Right atrium auricular region (tissue), 2 donors: ENCODE data around the gene HSPG2. TPM values are rescaled to one million over a fixed set of nuclear protein-coding genes. Genes with fewer than 3 reads are reported as not detected.

ENCODE experiments used
- DNase-seq: peaks from one replicate; pipeline ENCODE4 v3.0.0-alpha.2; 2019; ENCODE audit warnings: low spot score
- H3K27ac ChIP-seq, 2 donors: fragments of 200-600 bp; sonication (generic); 1 replicate in 1 of 2; 2 replicates in 1 of 2; pipeline ENCODE4 v1.5.1; 2016 to 2019
- H3K27me3 ChIP-seq, 2 donors: fragments of 200-600 bp; sonication (generic); one replicate each; pipeline versions ENCODE4 v1.5.1 to v1.6.0; 2017 to 2019
- H3K36me3 ChIP-seq: fragments of 200-600 bp; sonication (generic); one replicate; pipeline ENCODE4 v1.5.1; 2016
- H3K4me1 ChIP-seq, 2 donors: fragments of 200-600 bp; sonication (generic); one replicate each; pipeline versions ENCODE4 v1.5.1 to v1.6.0; 2017 to 2019
- H3K4me3 ChIP-seq, 2 donors: fragments of 200-600 bp; sonication (generic); 1 replicate in 1 of 2; 2 replicates in 1 of 2; pipeline ENCODE4 v1.5.1; 2017 to 2019; ENCODE audit warnings: mild to moderate bottlenecking in 1 of 2, moderate library complexity in 1 of 2
- H3K9me3 ChIP-seq, 2 donors: fragments of 200-600 bp; sonication (generic); one replicate each; pipeline ENCODE4 v1.5.1; 2019
- total RNA-seq, 2 donors: library from RNA; depleted of rRNA; stranded (reverse); fragments of >200 nt; gene quantifications; one replicate each; pipeline ENCODE4 v1.1.0, GENCODE V29; 2016
- TF ChIP-seq, protein P1 (sequence below), 2 donors: fragments of 200-600 bp; sonication (generic); IDR thresholded peaks; one replicate each; pipeline ENCODE4 v1.5.1; 2019; ENCODE audit warnings: antibody characterized with exemption in 2 of 2

Gene HSPG2
- total RNA-seq, 2 donors from 2014 or later, result 424 to 557 TPM

DNA sequence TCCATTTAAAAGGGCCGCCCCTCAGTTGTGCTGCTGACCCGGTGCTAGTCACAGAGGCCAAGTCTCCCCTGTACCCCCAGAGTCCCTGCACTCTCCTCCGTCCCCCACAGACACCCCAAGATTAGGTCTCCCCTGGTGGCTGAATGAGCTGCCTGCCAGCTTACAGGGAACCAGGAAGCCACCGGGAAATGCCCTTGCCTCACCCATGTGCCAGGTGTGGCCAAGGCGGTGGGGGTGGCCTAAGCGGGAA, 32.7 kb downstream of the HSPG2 start:
- Histone ChIP-seq H3K36me3 (no peaks in the 10 kb centered on the region), H3K27me3 (no peaks in the 10 kb centered on the region), H3K4me3 (no peak overlapping the region), H3K9me3 (no peaks in the 10 kb centered on the region), H3K4me1 (peaks cover 0 to 100% of the 10 kb centered on the region in 2 donors), H3K27ac (peak overlapping the region; percentile 91 to 94)
- TF ChIP-seq, protein P1, sequence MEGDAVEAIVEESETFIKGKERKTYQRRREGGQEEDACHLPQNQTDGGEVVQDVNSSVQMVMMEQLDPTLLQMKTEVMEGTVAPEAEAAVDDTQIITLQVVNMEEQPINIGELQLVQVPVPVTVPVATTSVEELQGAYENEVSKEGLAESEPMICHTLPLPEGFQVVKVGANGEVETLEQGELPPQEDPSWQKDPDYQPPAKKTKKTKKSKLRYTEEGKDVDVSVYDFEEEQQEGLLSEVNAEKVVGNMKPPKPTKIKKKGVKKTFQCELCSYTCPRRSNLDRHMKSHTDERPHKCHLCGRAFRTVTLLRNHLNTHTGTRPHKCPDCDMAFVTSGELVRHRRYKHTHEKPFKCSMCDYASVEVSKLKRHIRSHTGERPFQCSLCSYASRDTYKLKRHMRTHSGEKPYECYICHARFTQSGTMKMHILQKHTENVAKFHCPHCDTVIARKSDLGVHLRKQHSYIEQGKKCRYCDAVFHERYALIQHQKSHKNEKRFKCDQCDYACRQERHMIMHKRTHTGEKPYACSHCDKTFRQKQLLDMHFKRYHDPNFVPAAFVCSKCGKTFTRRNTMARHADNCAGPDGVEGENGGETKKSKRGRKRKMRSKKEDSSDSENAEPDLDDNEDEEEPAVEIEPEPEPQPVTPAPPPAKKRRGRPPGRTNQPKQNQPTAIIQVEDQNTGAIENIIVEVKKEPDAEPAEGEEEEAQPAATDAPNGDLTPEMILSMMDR (IDR thresholded peaks at IDR 0.05), result no peak
- DNase-seq, result no peak

- Histone ChIP-seq H3K36me3 (no peaks in the 10 kb centered on the region), H3K27me3 (no peaks in the 10 kb centered on the region), H3K4me1 (peaks cover 0 to 100% of the 10 kb centered on the region in 2 donors), H3K27ac (peak overlapping the region; percentile 91 to 94), H3K4me3 (no peak overlapping the region), H3K9me3 (no peaks in the 10 kb centered on the region)
- no peak for DNase-seq
- TF ChIP-seq, protein P1 (IDR thresholded peaks at IDR 0.05), result no peak
Measured at GRCh38 chr1:21903638-21904453, 33.3 kb downstream of the HSPG2 start.

DNA sequence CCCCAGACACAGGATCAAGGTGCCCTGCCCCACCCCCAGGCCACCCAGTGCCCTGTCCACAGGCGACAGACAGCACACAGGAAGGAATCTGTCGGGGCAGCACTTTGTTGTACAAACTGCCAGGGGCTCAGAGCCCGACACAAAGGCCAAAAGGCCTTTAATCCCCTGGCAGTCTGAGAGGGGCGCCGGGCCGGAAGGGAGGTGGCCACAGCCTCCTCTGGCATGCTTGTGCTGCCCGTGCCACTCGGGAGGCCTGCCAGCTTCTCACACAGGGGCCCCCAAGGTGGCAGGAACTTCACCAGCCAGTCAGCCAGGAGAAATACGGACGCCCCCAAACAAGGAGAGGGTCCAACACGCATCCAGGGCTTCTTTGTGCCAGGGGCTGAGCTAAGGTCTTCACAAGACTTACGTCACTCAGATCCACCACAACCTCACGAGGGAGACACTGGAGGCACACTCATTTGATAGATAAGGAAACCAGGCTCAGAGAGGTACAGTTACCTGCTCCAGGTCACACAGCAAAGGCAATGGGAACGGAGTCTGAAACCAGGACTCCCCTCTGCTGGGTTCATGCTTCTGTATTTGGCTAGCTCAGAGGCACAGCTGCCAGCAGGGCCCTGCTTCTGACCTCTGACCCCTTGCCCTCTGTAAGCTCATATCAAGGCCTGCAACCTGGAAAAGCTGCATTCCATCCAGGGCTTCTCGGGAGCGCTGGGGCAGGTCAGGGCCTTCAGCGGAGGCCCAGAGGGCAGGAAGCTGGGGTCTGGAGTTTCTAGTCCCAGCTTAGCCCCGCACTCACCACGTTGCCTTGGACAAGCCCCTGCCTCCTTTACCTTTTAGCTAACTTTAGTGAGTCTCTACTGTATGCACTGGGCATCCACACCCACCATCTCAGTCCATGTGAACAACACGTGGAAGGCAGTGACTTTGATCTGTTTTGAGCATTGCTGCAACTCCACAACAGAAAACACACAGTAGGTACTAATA, 34.8 kb downstream of the HSPG2 start:
- Histone ChIP-seq H3K9me3 (no peaks in the 10 kb centered on the region), H3K4me3 (no peak overlapping the region), H3K4me1 (peaks cover 0 to 100% of the 10 kb centered on the region in 2 donors), H3K27ac (peak overlapping the region; percentile 91 to 94), H3K27me3 (no peaks in the 10 kb centered on the region), H3K36me3 (peaks cover 6% of the 10 kb centered on the region)
- DNase-seq, result no peak
- TF ChIP-seq, protein P1 (IDR thresholded peaks at IDR 0.05), result no peak

DNA sequence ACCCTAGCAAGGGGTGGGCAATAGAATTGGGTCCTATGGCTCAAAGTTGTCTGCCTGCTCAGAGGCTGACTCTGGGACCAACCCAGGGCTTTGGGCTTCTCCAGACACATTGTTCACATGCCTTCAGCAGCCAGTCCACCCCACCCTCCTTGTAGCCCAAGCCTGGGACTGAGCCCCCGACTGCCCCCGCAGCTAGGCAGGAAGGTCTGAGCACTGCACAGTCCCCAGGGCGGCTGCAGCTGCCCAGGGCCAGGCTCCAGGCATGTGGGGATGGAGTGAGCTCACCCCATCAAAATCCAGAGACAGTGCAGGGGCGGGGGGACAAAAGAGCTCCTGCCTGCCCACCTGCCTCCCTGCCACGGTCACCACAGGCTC, 35.6 kb downstream of the HSPG2 start:
- TF ChIP-seq, protein P1 (IDR thresholded peaks at IDR 0.05), result no peak
- peaks cover 0 to 100% of the 10 kb centered on the region in 2 donors for H3K4me1 ChIP-seq
- H3K9me3 ChIP-seq, result no peaks in the 10 kb centered on the region
- DNase-seq, result peak; percentile 69
- H3K36me3 ChIP-seq, result peaks cover 7% of the 10 kb centered on the region
- peak overlapping the region; percentile 91 to 94 for H3K27ac ChIP-seq
- H3K4me3 ChIP-seq, result no peak overlapping the region
- no peaks in the 10 kb centered on the region for H3K27me3 ChIP-seq

DNA sequence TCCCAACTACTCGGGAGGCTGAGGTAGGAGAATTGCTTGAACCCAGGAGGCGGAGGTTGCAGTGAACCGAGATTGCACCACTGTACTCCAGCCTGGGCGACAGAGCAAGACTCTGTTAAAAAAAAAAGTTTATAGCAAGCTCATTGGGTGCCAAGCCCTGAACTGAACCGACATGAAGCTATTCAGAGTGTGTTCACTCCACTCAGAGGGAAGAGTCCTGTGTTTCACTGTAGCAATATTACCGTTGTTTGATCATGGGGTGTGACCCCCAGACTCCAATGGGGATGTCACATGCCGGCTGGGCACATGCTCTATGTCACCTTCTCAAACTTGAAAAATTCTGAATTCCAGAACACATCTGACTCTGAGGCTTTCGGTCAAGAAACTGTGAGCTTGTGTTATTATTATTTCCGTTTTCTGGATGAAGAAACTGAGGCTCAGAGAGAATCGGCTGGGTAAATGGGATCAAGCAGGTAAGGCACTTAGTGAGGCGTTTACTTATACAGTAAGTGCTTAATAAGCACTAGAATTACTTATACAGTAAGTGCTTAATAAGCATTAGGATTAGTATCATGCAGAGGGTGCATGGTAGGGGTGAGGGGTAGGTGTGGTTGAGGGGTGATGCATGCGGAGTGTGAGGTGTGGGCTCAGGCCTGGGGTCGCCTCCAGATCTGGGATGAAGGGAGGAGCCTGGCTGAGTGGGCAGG, 36.2 kb downstream of the HSPG2 start:
- no peak for DNase-seq
- Histone ChIP-seq H3K9me3 (no peaks in the 10 kb centered on the region), H3K27me3 (no peaks in the 10 kb centered on the region), H3K27ac (peak overlapping the region; percentile 91 to 94), H3K4me1 (peaks cover 0 to 100% of the 10 kb centered on the region in 2 donors), H3K4me3 (no peak overlapping the region), H3K36me3 (peaks cover 13% of the 10 kb centered on the region)
- TF ChIP-seq, protein P1 (IDR thresholded peaks at IDR 0.05), result no peak
